RCC 7860 (cell line): ENCODE measurements around the gene BPIFB6.
"Not testable (repeated sequence)": the region's sequence is repeated elsewhere in the genome, so short reads cannot be mapped to it uniquely, and the experiment has no call there.

ENCODE experiments used
- DNase-seq: peaks from one replicate; pipeline ENCODE4 v3.0.0-alpha.2; 2015; ENCODE audit warnings: low spot score
- FAIRE-seq: peaks from 2 replicates; lab custom pipeline; 2012; peaks lifted over from hg19 to GRCh38; lab: Jason Lieb, UNC

Gene BPIFB6

GRCh38 chr20:33027769-33028751 lies 3.4 kb upstream of the BPIFB6 start:
- no peak for DNase-seq
- no peak for FAIRE-seq

- FAIRE-seq = no peak
- DNase-seq = no peak
Measured at GRCh38 chr20:33028875-33029274, 2.6 kb upstream of the BPIFB6 start.

- FAIRE-seq (no peak), DNase-seq (no peak)
Measured at GRCh38 chr20:33030076-33030475, 1.4 kb upstream of the BPIFB6 start.

- FAIRE-seq (no peak), DNase-seq (no peak)
Measured at GRCh38 chr20:33030569-33030968, 879 bp upstream of the BPIFB6 start.

GRCh38 chr20:33032555-33032954 lies 1.1 kb downstream of the BPIFB6 start:
- no peak for DNase-seq
- no peak for FAIRE-seq

- FAIRE-seq (no peak), DNase-seq (no peak)
Measured at GRCh38 chr20:33033381-33033780, 1.9 kb downstream of the BPIFB6 start.

- no peak for FAIRE-seq
Measured at GRCh38 chr20:33034115-33034514, 2.7 kb downstream of the BPIFB6 start.

GRCh38 chr20:33034901-33035492 lies 3.5 kb downstream of the BPIFB6 start:
- DNase-seq (no peak), FAIRE-seq (no peak)

More at GRCh38 chr20:33034115-33034514, 2.7 kb downstream of the BPIFB6 start:
- DNase-seq = no peak

- no peak for FAIRE-seq
Measured at GRCh38 chr20:33037456-33037855, 6.0 kb downstream of the BPIFB6 start.

GRCh38 chr20:33038243-33038642 lies 6.8 kb downstream of the BPIFB6 start:
- FAIRE-seq (no peak), DNase-seq (no peak)

More at GRCh38 chr20:33037456-33037855, 6.0 kb downstream of the BPIFB6 start:
- DNase-seq = no peak

GRCh38 chr20:33042430-33042829 lies 11.0 kb downstream of the BPIFB6 start:
- DNase-seq = no peak
- no peak for FAIRE-seq

- FAIRE-seq (no peak), DNase-seq (no peak)
Measured at GRCh38 chr20:33042983-33043730, 11.7 kb downstream of the BPIFB6 start.

- DNase-seq = no peak
- FAIRE-seq = no peak
Measured at GRCh38 chr20:33043731-33044181, 12.3 kb downstream of the BPIFB6 start.

GRCh38 chr20:33045129-33045721 lies 13.8 kb downstream of the BPIFB6 start:
- FAIRE-seq, DNase-seq: not testable (repeated sequence)

- DNase-seq (no peak), FAIRE-seq (no peak)
Measured at GRCh38 chr20:33046412-33046811, 15.0 kb downstream of the BPIFB6 start.

GRCh38 chr20:33051333-33051732 lies 19.9 kb downstream of the BPIFB6 start:
- no peak for DNase-seq
- no peak for FAIRE-seq

GRCh38 chr20:33053291-33054106 lies 22.1 kb downstream of the BPIFB6 start, which contains the start of gene BPIFB3:
Gene BPIFB3, plus strand, starts transcription at chr20:33053903. Its CDS starts 1,533 bp downstream, at chr20:33055436.
- FAIRE-seq = no peak
- DNase-seq = no peak

GRCh38 chr20:33054381-33054780 lies 22.9 kb downstream of the BPIFB6 start:
- no peak for FAIRE-seq
- no peak for DNase-seq

GRCh38 chr20:33054791-33055190 lies 23.3 kb downstream of the BPIFB6 start:
- FAIRE-seq (no peak), DNase-seq (no peak)

- no peak for DNase-seq
- no peak for FAIRE-seq
Measured at GRCh38 chr20:33059136-33059535, 27.7 kb downstream of the BPIFB6 start.
